Caco-2 (cell line): ENCODE measurements around the gene RNF214. TPM values are rescaled to one million over a fixed set of nuclear protein-coding genes. Genes with fewer than 3 reads are reported as not detected.
"Not testable (repeated sequence)": the region's sequence is repeated elsewhere in the genome, so short reads cannot be mapped to it uniquely, and the experiment has no call there.

Experiments used
- BruUV-seq: library from RNA; stranded (reverse); fragments of 400-500 nt; replicated peaks from 2 replicates; lab custom pipeline; 2021; lab: Mats Ljungman, UMichigan
- CTCF ChIA-PET: fragments of 300-600 bp; sonication (Branson Sonifier 250); formaldehyde crosslinking; loops from one replicate; lab custom pipeline; 2022; ENCODE audit warnings: antibody characterized with exemption; lab: Charles Lee
- POLR2A ChIA-PET: fragments of 300-600 bp; sonication (Branson Sonifier 250); formaldehyde crosslinking; loops from one replicate; lab custom pipeline; 2022; ENCODE audit warnings: antibody characterized with exemption; lab: Charles Lee
- DNase-seq, 2 experiments: peaks; one replicate each; pipeline versions ENCODE4 v3.0.0 to v3.0.0-alpha.2; 2020 to 2022
- H3K27me3 ChIP-seq: replicated peaks from 2 replicates; pipeline ENCODE4 v1.6.0; 2011; ENCODE audit warnings: low read length; ENCODE audit not compliant: control insufficient read depth, insufficient read depth
- H3K36me3 ChIP-seq: 2 replicates; pipeline ENCODE4 v1.5.1; 2011; ENCODE audit warnings: low read length; ENCODE audit not compliant: control insufficient read depth, insufficient read depth
- H3K4me1 ChIP-seq: fragments of 250-450 bp; sonication (Bioruptor Pico); 2 replicates; pipeline ENCODE4 v1.5.1; 2020; ENCODE audit warnings: mild to moderate bottlenecking
- H3K4me3 ChIP-seq: 2 replicates; pipeline ENCODE4 v1.5.1; 2011; ENCODE audit warnings: low read depth, mild to moderate bottlenecking, control low read depth, low read length
- H3K9me3 ChIP-seq: fragments of 250-450 bp; sonication (Bioruptor Pico); 2 replicates; pipeline ENCODE4 v1.5.1; 2020; ENCODE audit warnings: mild to moderate bottlenecking, moderate library complexity
- H3K27ac Mint-ChIP-seq: one replicate; pipeline ENCODE4 v1.8.0; 2022; ENCODE audit warnings: mixed read lengths; ENCODE audit not compliant: unreplicated experiment
- H3K27me3 Mint-ChIP-seq: one replicate; pipeline ENCODE4 v1.8.0; 2022; ENCODE audit warnings: mixed read lengths; ENCODE audit not compliant: insufficient read depth, unreplicated experiment
- H3K36me3 Mint-ChIP-seq: one replicate; pipeline ENCODE4 v1.8.0; 2022; ENCODE audit warnings: mild to moderate bottlenecking, mixed read lengths; ENCODE audit not compliant: insufficient read depth, unreplicated experiment
- H3K4me1 Mint-ChIP-seq: one replicate; pipeline ENCODE4 v1.8.0; 2022; ENCODE audit warnings: low read depth, mixed read lengths; ENCODE audit not compliant: unreplicated experiment
- H3K4me3 Mint-ChIP-seq: one replicate; pipeline ENCODE4 v1.8.0; 2022; ENCODE audit warnings: mild to moderate bottlenecking, moderate library complexity, mixed read lengths; ENCODE audit not compliant: unreplicated experiment
- H3K9me3 Mint-ChIP-seq: one replicate; pipeline ENCODE4 v1.8.0; 2022; ENCODE audit warnings: mixed read lengths; ENCODE audit not compliant: unreplicated experiment
- intact Hi-C: fragments of 100-400 bp; cut with micrococcal nuclease; formaldehyde crosslinking; loops from one replicate; pipeline ENCODE4 v1.10.0; 2022; ENCODE audit not compliant: unreplicated experiment
- total RNA-seq: library from RNA; stranded (reverse); gene quantifications from 2 replicates; pipeline ENCODE4 v1.2.3, GENCODE V29; 2022
- TF ChIP-seq, protein P1 (sequence below), 2 experiments: fragments of 200-600 bp in 1 of 2; IDR thresholded peaks; 1 replicate in 1 of 2; 2 replicates in 1 of 2; pipeline versions ENCODE4 v1.5.1 to v1.8.0; 2011 to 2022; ENCODE audit warnings: antibody characterized with exemption in 1 of 2, control low read depth in 1 of 2, inconsistent platforms in 1 of 2, low read depth in 1 of 2, low read length in 1 of 2, mild to moderate bottlenecking in 1 of 2, moderate library complexity in 1 of 2; ENCODE audit not compliant: insufficient read depth in 1 of 2, severe bottlenecking in 1 of 2, unreplicated experiment in 1 of 2

RNF214 gene
- total RNA-seq, 1 experiment from 2014 or later = 55.8 TPM

- H3K27me3 Mint-ChIP-seq = no peaks in the 10 kb centered on the region
- BruUV-seq = no TSS peak
- peaks cover 9% of the 10 kb centered on the region for H3K9me3 Mint-ChIP-seq
- ChIA-PET CTCF (interaction anchor here (0.7 to 1.3 kb wide), 2 partner anchors 65 to 88 kb away, joined by 5 to 6 read pairs; partner anchors contain the start of gene PCSK7), POLR2A (no interaction called here)
- H3K27me3 ChIP-seq = no peaks in the 10 kb centered on the region
- H3K4me3 Mint-ChIP-seq = no peak overlapping the region
- no peak overlapping the region for H3K27ac Mint-ChIP-seq
- no peak overlapping the region for H3K4me3 ChIP-seq
- H3K36me3 Mint-ChIP-seq = peaks cover 6% of the 10 kb centered on the region
- peaks cover 7% of the 10 kb centered on the region for H3K4me1 ChIP-seq
- H3K4me1 Mint-ChIP-seq = peaks cover 7% of the 10 kb centered on the region
- TF ChIP-seq, protein P1, sequence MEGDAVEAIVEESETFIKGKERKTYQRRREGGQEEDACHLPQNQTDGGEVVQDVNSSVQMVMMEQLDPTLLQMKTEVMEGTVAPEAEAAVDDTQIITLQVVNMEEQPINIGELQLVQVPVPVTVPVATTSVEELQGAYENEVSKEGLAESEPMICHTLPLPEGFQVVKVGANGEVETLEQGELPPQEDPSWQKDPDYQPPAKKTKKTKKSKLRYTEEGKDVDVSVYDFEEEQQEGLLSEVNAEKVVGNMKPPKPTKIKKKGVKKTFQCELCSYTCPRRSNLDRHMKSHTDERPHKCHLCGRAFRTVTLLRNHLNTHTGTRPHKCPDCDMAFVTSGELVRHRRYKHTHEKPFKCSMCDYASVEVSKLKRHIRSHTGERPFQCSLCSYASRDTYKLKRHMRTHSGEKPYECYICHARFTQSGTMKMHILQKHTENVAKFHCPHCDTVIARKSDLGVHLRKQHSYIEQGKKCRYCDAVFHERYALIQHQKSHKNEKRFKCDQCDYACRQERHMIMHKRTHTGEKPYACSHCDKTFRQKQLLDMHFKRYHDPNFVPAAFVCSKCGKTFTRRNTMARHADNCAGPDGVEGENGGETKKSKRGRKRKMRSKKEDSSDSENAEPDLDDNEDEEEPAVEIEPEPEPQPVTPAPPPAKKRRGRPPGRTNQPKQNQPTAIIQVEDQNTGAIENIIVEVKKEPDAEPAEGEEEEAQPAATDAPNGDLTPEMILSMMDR (IDR thresholded peaks at IDR 0.05; ENCODE audit: insufficient read depth in 1 of 2, low read depth in 1 of 2, low read length in 1 of 2, severe bottlenecking in 1 of 2, unreplicated experiment in 1 of 2) = no peak
- no peak for DNase-seq
- intact Hi-C loops = no loop called here
- H3K36me3 ChIP-seq = no peaks in the 10 kb centered on the region
- no peaks in the 10 kb centered on the region; the same call in 1 of the 2 replicates for H3K9me3 ChIP-seq
Measured at GRCh38 chr11:117318738-117319137, 86.3 kb downstream of the RNF214 start.

DNA sequence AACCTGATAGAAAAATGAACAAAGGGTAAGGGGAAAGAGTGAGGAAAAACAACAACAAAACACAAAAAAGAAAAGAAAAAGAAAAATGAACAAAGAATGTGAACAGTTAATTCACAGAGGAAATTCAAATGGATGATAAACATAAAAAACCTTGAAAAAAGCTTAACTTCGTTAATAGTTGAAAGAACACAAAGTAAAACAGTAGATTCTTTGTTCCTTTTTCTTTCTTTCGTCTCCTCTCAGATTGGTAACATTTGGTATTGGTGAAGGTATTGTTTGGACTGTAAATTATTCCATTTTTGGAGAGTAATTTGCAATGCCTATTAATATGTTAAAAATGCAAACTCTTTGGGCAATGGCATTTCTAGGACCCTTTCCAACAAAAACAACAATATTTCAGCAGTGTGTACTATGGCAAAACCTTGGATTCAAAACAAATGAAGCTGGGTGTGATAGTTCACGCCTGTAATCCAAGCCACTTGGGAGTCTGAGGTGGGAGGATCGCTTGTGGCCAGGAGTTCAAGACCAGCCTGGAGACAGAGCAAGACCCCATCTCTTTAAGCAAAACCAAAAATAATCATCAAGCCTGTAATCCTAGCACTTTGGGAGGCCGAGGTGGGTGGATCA, 86.9 kb downstream of the RNF214 start:
- no peaks in the 10 kb centered on the region; the same call in 1 of the 2 replicates for H3K9me3 ChIP-seq
- Mint-ChIP-seq H3K36me3 (peaks cover 6% of the 10 kb centered on the region), H3K4me1 (peaks cover 7% of the 10 kb centered on the region), H3K27ac (no peak overlapping the region), H3K27me3 (no peaks in the 10 kb centered on the region), H3K4me3 (no peak overlapping the region), H3K9me3 (peaks cover 9% of the 10 kb centered on the region)
- H3K4me3 ChIP-seq = no peak overlapping the region
- intact Hi-C loops = no loop called here
- H3K4me1 ChIP-seq = peaks cover 7% of the 10 kb centered on the region
- no TSS peak for BruUV-seq
- no peaks in the 10 kb centered on the region for H3K27me3 ChIP-seq
- H3K36me3 ChIP-seq = no peaks in the 10 kb centered on the region
- DNase-seq = no peak
- TF ChIP-seq, protein P1 (IDR thresholded peaks at IDR 0.05; ENCODE audit: insufficient read depth in 1 of 2, low read depth in 1 of 2, low read length in 1 of 2, severe bottlenecking in 1 of 2, unreplicated experiment in 1 of 2) = no peak
- ChIA-PET POLR2A (no interaction called here), CTCF (interaction anchor here (0.6 to 1.3 kb wide), 2 partner anchors 88 to 667 kb away, joined by 3 to 6 read pairs; partner anchors contain the start of genes IL10RA and PCSK7)

DNA sequence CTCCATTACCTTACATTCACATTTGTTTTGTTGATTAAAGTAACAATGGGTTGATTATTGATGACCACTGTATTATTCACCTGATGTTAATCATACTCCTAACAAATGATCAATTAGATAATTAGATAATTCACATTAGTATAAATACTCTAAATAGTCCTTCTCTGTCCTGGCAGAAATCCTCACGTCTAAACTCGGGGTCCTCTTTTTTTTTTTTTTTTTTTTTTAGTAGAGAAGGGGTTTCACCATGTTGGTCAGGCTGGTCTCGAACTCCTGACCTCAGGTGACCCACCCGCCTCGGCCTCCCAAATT, 94.7 kb downstream of the RNF214 start:
- DNase-seq, H3K27ac Mint-ChIP-seq, H3K9me3 ChIP-seq, H3K36me3 Mint-ChIP-seq, H3K27me3 Mint-ChIP-seq, H3K4me1 ChIP-seq, H3K27me3 ChIP-seq, H3K9me3 Mint-ChIP-seq, H3K4me3 Mint-ChIP-seq, BruUV-seq, H3K4me1 Mint-ChIP-seq, H3K36me3 ChIP-seq: not testable (repeated sequence)
- POLR2A ChIA-PET = interaction anchor here (0.6 to 1.4 kb wide), 10 partner anchors 9 to 1741 kb away, joined by 3 to 11 read pairs (median 6); partner anchors contain the start of genes BACE1, PAFAH1B2, PCSK7 and RNF214
- H3K4me3 ChIP-seq = peak overlapping the region; percentile 58
- intact Hi-C loops = loop anchor here (1.0 kb wide), 1 partner anchor 11 kb away; the partner anchor contains the start of gene BACE1
- CTCF ChIA-PET = interaction anchor here (0.6 to 1.5 kb wide), 9 partner anchors 10 to 613 kb away, joined by 3 to 9 read pairs (median 5); partner anchors contain the start of gene BACE1
